Measurements from ENCODE around the gene ZBTB32.

The ZBTB32 gene

GRCh38 chr19:35715981-35716800, 11.8 kb downstream of the ZBTB32 start:
- Histone ChIP-seq H3K4me2 (ENCODE audit: low read length) (peak overlapping the region; percentile 89), H3K27me3 (ENCODE audit: control insufficient read depth, insufficient read depth, low read length) (no peaks in the 10 kb centered on the region), H3K4me1 (peaks cover 7% of the 10 kb centered on the region), H3K9me3 (ENCODE audit: control insufficient read depth, low read length) (no peaks in the 10 kb centered on the region), H3K9ac (peak overlapping the region; percentile 9), H3K4me3 (ENCODE audit: low read depth, low read length) (peak overlapping the region; percentile 93), H3K27ac (peak overlapping the region; percentile 95), H3K79me2 (peaks cover 18% of the 10 kb centered on the region), H2AFZ (peak overlapping the region; percentile 95), H3K36me3 (ENCODE audit: control insufficient read depth, insufficient read depth, low read length) (no peaks in the 10 kb centered on the region)
- TF ChIP-seq CTCF (IDR thresholded peaks at IDR 0.05) = no peak

GRCh38 chr19:35716801-35717664, 12.7 kb downstream of the ZBTB32 start:
- H3K4me2 ChIP-seq (ENCODE audit: low read length) = peak overlapping the region; percentile 89
- H3K36me3 ChIP-seq (ENCODE audit: control insufficient read depth, insufficient read depth, low read length) = no peaks in the 10 kb centered on the region
- peak overlapping the region; percentile 95 for H2AFZ ChIP-seq
- H3K9ac ChIP-seq = peak overlapping the region; percentile 9
- H3K27ac ChIP-seq = peak overlapping the region; percentile 95
- H3K79me2 ChIP-seq = peaks cover 24% of the 10 kb centered on the region
- H3K9me3 ChIP-seq (ENCODE audit: control insufficient read depth, low read length) = no peaks in the 10 kb centered on the region
- peaks cover 7% of the 10 kb centered on the region for H3K4me1 ChIP-seq
- peak overlapping the region; percentile 93 for H3K4me3 ChIP-seq (ENCODE audit: low read depth, low read length)
- no peaks in the 10 kb centered on the region for H3K27me3 ChIP-seq (ENCODE audit: control insufficient read depth, insufficient read depth, low read length)
- TF ChIP-seq CTCF (IDR thresholded peaks at IDR 0.05) = peak; percentile 94

GRCh38 chr19:35717665-35718344, 13.4 kb downstream of the ZBTB32 start, which contains the start of gene KMT2B:
Gene KMT2B, plus strand, starts transcription at chr19:35718003. Its CDS starts 16 bp downstream, at chr19:35718019.
- Histone ChIP-seq H3K4me3 (ENCODE audit: low read depth, low read length) (peak within 1 kb of the TSS; percentile 93), H2AFZ (peak within 1 kb of the TSS; percentile 95), H3K27ac (peak within 1 kb of the TSS; percentile 95), H3K36me3 (ENCODE audit: control insufficient read depth, insufficient read depth, low read length) (no peaks in the 10 kb centered on the region), H3K79me2 (peaks cover 32% of the 10 kb centered on the region), H3K27me3 (ENCODE audit: control insufficient read depth, insufficient read depth, low read length) (no peaks in the 10 kb centered on the region), H3K9ac (peak within 1 kb of the TSS; percentile 46), H3K4me1 (peaks cover 7% of the 10 kb centered on the region), H3K9me3 (ENCODE audit: control insufficient read depth, low read length) (no peaks in the 10 kb centered on the region), H3K4me2 (ENCODE audit: low read length) (peak within 1 kb of the TSS; percentile 89)
- TF ChIP-seq CTCF (IDR thresholded peaks at IDR 0.05) = no peak

GRCh38 chr19:35718345-35719041, 14.1 kb downstream of the ZBTB32 start:
- H3K9ac ChIP-seq = peak overlapping the region; percentile 46
- peaks cover 7% of the 10 kb centered on the region for H3K4me1 ChIP-seq
- TF ChIP-seq CTCF (IDR thresholded peaks at IDR 0.05) = no peak
- no peaks in the 10 kb centered on the region for H3K27me3 ChIP-seq (ENCODE audit: control insufficient read depth, insufficient read depth, low read length)
- peak overlapping the region; percentile 63 for H3K4me2 ChIP-seq (ENCODE audit: low read length)
- peak overlapping the region; percentile 70 for H2AFZ ChIP-seq
- peaks cover 37% of the 10 kb centered on the region for H3K79me2 ChIP-seq
- no peaks in the 10 kb centered on the region for H3K36me3 ChIP-seq (ENCODE audit: control insufficient read depth, insufficient read depth, low read length)
- H3K4me3 ChIP-seq (ENCODE audit: low read depth, low read length) = peak overlapping the region; percentile 52
- H3K9me3 ChIP-seq (ENCODE audit: control insufficient read depth, low read length) = no peaks in the 10 kb centered on the region
- H3K27ac ChIP-seq = peak overlapping the region; percentile 65
